Adrenal gland (tissue), 5 donors: ENCODE results near the gene SAPCD1.

Experiments used
- POLR2A ChIP-seq, 2 donors: fragments of 450-650 bp; IDR thresholded peaks; one replicate each; pipeline ENCODE4 v1.6.1; 2017; ENCODE audit warnings: antibody characterized with exemption in 2 of 2, mild to moderate bottlenecking in 2 of 2, moderate library complexity in 1 of 2
- TF ChIP-seq, protein P1 (sequence below), 6 experiments: fragments of 450-650 bp in 4 of 6; fragments of 200-600 bp in 2 of 6; sonication (generic) in 1 of 6; IDR thresholded peaks; 1 replicate in 5 of 6; 2 replicates in 1 of 6; pipeline versions ENCODE4 v1.5.1 to v1.8.0; 2016 to 2021; ENCODE audit warnings: antibody characterized with exemption in 6 of 6, mild to moderate bottlenecking in 2 of 6, moderate library complexity in 1 of 6
- donor health status: DM: no; HTN: no; CAD: no.

DNA sequence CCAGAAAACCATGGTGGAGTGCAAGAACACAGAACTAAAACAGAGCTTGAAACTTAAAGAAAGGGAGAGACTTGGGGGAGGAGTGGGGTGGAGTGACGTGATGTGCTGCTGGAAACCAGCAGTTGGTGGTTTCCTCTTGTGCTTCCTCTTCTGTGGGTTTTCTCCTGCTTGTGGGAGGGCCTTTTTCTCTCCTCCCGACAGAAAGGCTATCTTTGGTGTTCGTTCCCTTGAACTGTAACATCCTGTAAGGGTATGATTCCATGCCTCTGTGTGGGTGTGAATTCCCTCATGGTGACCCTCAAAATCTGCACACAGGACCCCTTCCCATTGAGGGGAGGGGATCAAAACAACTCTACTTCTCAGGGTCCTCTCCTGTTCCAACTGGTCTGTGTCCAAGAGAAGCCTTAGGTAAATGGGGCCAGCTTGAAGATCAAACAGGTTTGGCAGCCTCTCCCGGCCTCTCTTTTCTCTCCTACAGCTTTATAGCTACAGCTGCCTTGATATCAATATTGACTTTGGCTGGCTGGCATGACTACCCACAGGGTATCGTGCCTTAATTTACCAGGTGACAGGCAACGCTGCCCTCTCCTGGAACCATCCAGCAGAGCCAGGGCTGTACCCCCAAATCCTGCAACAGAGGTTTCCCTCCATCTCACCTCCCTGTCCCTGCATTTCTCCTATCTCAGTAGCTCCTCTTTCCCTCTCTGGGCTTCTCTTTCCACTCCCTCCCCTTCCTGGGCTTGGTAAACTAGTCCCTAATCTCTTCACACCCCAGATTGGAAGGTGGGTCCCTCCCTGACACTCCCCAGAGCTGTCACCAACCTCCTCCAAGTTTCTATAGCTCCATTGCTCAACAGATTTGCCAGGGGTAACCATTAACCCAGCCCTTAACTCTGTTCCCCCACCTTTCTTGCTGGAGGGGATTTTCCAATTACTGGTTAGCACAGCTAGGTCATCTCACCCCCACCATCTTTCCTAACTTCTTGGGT, 24.2 kb upstream of the SAPCD1 start:
- TF ChIP-seq, protein P1, sequence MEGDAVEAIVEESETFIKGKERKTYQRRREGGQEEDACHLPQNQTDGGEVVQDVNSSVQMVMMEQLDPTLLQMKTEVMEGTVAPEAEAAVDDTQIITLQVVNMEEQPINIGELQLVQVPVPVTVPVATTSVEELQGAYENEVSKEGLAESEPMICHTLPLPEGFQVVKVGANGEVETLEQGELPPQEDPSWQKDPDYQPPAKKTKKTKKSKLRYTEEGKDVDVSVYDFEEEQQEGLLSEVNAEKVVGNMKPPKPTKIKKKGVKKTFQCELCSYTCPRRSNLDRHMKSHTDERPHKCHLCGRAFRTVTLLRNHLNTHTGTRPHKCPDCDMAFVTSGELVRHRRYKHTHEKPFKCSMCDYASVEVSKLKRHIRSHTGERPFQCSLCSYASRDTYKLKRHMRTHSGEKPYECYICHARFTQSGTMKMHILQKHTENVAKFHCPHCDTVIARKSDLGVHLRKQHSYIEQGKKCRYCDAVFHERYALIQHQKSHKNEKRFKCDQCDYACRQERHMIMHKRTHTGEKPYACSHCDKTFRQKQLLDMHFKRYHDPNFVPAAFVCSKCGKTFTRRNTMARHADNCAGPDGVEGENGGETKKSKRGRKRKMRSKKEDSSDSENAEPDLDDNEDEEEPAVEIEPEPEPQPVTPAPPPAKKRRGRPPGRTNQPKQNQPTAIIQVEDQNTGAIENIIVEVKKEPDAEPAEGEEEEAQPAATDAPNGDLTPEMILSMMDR (IDR thresholded peaks at IDR 0.05): no peak
- no peak for TF ChIP-seq POLR2A (IDR thresholded peaks at IDR 0.05)
